Left kidney (tissue), 8 donors: ENCODE measurements around the gene ATF1. TPM values are rescaled to one million over a fixed set of nuclear protein-coding genes. Genes with fewer than 3 reads are reported as not detected.

ENCODE experiments used
- DNase-seq: peaks from one replicate; pipeline ENCODE4 v3.0.0-alpha.2; 2013
- long read RNA-seq, 8 donors: transcript quantifications; one replicate each; lab custom pipeline, GENCODE V29; 2026
- polyA plus RNA-seq: library from polyadenylated mRNA; unstranded; fragments of 120-200 nt; gene quantifications from one replicate; pipeline ENCODE4 v1.2.1, GENCODE V29; 2013; ENCODE audit not compliant: insufficient read length

ATF1 gene
- 47.1 TPM for polyA plus RNA-seq
- long read RNA-seq, donor 1, transcript ATF1-201 (7 exons, 2,181 nt) = major isoform, 6 of 17 reads
- long read RNA-seq, donor 1, partial matches to known transcripts = 11 of 17 reads
- long read RNA-seq, donor 1, other reads (novel, unspliced or antisense) = 0 of 17 reads
- long read RNA-seq, donor 2, partial matches to known transcripts = 0 of 4 reads
- long read RNA-seq, donor 2, other reads (novel, unspliced or antisense) = 0 of 4 reads
- long read RNA-seq, donor 3, transcript ATF1-201 (7 exons, 2,181 nt) = major isoform, 6 of 6 reads
- long read RNA-seq, donor 3, partial matches to known transcripts = 0 of 6 reads
- long read RNA-seq, donor 3, other reads (novel, unspliced or antisense) = 0 of 6 reads
- long read RNA-seq, donor 4, partial matches to known transcripts = 0 of 1 reads
- long read RNA-seq, donor 4, other reads (novel, unspliced or antisense) = 0 of 1 reads
- long read RNA-seq, donor 5, transcript ATF1-201 (7 exons, 2,181 nt) = major isoform, 14 of 22 reads
- long read RNA-seq, donor 5, partial matches to known transcripts = 8 of 22 reads
- long read RNA-seq, donor 5, other reads (novel, unspliced or antisense) = 0 of 22 reads
- long read RNA-seq, donor 6, partial matches to known transcripts = 0 of 4 reads
- long read RNA-seq, donor 6, other reads (novel, unspliced or antisense) = 0 of 4 reads
- long read RNA-seq, donor 7, transcript ATF1-201 (7 exons, 2,181 nt) = major isoform, 7 of 7 reads
- long read RNA-seq, donor 7, partial matches to known transcripts = 0 of 7 reads
- long read RNA-seq, donor 7, other reads (novel, unspliced or antisense) = 0 of 7 reads
- long read RNA-seq, donor 8, partial matches to known transcripts = 0 of 4 reads
- long read RNA-seq, donor 8, other reads (novel, unspliced or antisense) = 0 of 4 reads

DNA sequence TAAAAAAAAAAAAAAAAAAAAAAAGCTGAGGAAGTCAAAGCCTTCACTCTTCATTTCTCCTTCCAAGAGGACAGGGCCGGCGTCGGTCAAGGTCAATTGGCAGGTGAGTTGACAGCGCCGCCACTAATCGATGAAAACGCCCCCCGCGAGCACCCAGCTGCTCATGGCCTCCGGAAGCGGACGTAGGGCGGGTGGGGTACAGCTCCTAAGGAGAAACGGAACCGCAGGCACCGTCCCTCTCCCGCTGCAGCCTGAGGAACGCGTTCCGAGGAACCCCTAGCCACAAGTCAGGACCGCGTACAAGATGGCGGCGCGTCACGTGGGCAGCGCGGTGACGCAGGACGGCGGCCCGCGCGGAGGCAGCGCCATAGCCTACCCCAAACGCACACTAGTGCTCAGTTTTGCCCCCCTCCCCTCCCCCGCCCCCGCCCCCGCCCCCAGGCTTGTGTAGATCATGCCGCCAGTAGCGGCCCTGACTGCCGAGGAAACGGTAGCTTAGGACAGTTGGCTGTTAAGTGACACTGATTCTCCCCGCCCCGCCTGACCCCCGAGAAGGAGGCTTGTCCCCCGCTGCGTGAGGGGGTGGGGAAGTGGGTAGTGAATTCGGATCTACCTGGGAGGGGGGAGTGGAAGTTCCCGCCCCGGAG, at the start of gene ATF1:
ATF1 (plus strand) TSS at position 463 of the 647 bp plus-strand sequence. CDS start 16,045 bp downstream, outside the sequence.
- DNase-seq = peak; percentile 88

DNA sequence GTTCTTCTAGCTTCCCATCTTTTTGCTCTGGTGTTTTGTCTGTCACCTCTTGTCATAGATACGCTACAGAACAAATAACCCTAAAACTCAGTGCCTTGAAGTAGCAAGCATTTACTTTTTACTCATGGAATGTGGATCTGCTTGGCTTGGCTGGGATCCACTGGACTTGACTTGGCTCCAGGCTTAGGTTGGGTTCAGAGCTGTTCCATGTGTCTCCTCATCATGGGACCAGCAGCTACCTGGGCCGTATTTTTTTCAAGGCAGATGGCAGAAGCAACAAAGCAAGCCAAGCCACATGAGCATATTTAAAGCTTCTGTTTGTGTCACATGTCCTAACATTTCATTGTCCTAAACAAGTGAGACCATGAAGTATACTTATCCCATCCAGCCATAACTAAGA, 48.7 kb upstream of the ATF1 start:
- no peak for DNase-seq

DNA sequence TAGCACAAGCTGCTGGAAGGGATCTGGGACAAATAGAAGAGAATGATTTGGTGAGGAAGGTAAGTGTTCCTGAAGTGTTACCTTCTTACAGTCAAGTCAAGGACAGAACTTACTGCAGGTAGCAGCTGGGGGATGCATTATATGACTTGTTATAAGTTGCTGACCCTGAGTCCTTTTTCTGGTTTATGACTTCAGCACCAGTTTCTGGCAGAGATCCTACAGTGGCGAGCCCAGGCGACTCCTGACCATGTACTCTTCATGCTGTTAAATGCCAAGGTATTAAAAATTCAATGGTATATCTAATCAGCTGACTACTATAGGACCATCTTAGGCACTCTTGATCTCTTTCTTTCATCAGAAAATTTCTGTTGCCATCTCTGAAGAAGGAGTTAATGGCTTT, 45.1 kb upstream of the ATF1 start:
- DNase-seq = no peak

DNA sequence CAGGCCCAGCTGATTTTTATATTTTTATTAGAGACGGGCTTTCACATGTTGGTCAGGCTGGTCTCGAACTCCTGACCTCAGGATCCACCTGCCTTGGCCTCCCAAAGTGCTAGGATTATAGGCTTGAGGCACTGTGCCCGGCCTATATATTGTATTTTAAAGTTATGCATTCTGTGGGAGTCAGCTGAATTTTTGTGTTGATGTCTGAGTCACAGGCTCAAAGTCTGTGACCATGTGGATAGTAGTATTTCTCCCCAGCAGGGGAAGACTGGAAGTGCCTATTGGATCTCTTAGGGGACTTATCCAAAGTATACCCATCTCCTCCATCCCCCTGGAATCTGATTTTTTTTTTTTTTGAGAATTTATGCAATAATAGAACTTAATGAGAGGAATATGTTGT, 43.8 kb upstream of the ATF1 start:
- no peak for DNase-seq

DNA sequence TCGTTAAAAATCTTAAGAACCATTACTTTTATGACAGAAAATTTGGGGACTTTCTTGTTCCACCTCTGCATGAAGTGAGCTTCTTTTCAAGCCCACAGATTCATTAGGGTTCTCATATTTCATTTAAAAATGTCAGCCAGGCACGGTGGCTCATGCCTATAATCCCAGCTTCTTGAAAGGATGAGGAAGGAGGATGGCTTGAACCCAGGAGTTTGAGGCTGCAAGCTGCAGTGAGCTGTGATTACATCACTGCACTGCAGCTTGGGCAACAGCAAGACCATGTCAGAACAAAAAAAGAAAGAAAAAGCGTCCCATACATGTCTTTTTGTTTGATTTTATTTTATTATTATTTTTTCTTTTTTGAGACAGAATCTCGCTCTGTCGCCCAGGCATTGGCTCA, 43.4 kb upstream of the ATF1 start:
- no peak for DNase-seq

DNA sequence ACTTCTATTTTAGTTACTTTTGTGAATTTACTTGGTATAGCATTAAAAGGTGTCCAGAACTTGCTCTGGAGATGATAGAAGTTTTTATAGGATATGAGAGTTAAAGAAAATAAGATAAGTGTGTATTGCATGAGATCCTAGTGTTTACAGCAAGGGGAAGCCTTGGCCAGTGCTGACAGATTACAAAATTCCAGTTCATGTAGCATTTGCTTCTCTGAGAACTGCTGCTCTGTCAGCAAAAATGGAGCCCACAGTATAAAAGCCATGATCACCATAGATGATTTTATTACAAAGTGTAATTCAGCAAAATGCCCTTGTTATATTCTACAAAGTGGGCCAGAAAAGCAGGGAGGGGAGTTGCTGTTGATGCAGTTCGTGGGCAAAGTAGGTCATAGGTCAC, 40.0 kb upstream of the ATF1 start:
- DNase-seq = no peak

DNA sequence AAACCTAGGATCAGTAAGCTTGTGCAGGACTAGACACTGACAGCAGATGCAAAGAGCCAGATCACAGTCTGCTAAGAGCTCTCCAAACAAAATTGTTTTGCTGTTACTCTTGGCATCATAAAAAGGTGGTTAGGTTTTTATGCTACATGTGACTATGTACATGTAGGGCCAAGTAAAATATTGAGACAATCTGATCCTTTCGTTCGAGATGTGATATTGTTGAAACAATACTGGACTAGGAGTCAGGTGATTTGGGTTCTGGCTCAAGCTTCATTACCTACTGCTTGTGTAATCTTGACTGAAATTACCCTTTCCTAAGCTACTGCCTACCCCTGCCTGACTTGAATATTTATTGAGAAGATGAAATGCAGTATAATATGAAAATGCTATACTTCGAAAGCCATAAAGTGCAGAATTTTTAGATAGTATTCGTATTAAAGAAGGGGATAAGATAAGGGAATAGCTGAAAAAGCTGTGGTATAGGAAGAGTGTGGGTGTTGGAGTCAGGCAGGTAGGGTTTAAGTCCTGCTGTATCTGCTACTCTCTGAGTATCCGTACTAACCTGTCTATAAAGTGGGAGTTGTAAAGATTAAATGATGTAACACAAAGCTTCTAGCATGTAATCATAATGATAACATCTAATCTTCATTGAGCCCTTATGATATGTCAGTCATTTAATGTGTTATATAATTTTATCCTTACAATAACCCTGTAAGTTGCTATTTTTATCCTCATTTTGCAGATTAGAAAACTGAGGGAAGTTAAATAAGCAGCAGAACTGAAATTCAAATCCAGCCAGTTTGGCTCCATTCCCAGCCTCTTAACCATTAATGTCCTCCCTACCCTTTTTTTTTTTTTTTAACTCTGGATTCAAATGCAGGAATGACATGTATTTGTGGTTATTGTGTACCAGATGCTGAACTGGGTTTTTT, 38.6 kb upstream of the ATF1 start:
- no peak for DNase-seq

DNA sequence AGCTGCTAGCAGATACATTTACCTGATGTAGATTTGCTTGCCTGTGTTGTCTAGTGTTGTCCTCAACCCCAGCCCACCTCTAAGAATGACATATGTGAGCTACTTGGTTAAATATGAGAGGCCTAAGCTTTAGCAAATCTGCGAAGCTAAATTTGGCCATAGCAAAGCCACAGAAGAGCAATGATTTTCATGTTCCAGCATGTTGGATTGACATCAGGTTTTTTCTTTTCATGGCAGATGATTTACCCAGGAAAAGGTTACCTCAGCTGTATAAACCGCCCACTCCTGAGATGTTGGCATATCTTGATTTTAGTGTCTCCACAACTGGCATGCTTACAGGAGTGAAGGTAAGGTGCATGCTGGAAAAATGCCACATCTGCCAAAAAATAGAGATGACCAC, 36.4 kb upstream of the ATF1 start:
- DNase-seq = no peak

DNA sequence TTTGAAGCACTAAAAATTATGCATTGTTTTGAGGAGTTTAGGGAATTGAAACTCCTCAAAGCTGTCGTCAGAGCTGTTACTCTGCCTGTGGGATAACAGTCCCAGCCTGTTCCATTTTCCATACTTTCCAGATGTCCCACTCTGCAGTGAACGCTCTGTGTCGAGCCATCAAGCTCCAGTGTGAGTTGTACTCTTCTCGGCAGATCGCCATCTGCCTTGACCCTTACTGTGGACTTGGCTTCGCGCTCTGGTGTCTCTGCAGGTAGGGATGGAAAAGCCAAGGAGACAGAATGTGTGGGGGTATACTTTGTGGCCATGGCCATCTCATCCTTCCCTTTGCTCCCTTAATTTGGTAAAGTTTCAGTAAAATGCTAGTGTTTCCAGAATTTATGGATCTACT, 35.5 kb upstream of the ATF1 start:
- DNase-seq = no peak

DNA sequence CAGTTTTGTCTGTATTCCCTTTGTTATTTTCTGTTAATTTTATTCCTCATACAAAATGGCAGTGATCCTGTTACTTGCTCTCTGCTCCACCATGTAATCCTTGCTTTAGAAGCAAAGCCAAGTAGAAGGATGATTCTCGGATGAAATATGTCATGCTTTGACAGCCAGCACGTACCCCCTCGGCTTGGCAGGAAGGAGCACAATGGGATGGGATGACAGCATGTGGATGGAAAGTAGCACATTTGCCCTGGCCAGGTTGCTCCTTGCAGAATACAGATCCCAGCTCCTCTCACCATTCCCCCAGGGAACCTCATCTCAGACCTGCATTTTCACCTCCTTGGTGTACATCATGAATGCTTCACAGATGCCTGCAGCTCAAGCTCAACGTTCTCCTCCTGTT, 35.1 kb upstream of the ATF1 start:
- DNase-seq = no peak

DNA sequence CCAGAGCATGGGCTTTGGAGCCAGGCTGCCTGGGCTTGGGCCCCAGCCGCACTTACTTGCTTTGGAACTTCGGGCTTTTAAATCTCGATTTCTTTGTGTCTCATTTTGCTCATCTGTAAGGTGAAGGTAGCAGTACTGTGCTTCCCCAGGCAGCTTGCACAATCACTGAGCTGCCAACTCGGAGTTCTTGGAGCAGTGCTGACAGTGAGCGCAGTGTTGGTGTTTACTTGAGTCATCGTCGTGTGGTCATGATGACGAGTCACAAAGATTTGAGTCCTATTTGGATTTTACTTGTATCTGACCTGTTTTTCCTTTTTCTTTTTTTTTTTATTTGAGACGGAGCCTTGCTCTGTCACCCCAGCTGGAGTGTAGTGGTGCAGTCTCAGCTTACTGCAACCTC, 31.3 kb upstream of the ATF1 start:
- no peak for DNase-seq

DNA sequence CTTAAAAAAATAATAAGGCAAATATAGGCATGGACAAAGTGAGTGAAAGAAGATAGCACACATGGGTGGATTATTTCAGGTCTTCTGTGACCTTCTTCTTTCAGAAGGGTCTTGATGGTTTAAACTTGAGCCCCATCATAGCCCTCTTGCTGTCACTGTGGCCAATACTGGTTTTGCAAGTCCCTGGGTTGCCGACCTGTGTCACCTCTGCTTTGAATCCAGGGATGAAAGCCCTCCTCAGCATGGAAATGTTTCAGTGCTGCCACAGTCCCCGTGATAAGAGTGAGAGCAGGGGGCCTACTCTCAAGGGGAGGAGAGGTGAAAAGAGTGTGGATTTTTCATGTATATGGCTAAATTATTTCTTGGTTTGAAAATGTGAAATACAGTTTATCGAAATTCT, 30.2 kb upstream of the ATF1 start:
- DNase-seq = no peak

DNA sequence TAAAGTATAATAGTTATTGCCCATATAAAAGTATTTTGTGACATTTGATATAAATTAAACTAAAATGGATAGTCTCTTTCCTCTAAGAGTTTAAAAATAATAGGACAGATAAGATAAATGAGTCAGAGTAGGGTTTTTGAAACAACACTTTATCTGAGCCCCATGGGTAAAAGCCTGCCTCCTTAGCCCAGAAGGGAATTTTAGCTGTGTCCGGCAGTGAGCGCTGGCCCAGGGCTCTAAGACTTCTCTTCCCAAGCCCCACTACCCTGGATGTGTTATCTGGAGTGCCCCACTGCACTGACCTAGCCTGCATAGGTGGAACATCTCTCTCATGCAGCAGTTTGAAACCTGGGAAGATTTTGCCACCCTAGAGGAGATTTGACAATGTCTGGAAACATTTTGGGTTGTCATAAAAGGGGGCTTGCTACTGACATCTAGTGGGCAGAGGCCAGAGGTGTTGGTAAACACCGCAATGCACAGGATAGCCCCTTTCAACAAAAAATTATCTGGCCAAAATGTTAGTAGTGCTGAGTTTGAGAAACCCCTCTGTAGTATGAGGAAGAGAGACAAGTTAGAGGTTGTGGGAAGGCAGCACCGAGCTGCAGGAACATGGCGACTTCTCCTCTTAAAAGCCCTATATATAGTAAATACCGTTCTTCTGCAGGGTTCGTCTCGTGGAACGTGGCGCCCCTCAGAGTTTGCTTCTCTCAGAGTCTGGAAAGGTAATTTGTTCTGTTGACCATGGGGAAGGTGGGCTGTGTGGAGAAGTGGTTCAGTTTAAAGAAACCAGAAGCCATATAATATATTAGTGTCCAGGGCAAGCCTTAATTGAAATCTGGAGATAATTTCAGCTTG, 29.3 kb upstream of the ATF1 start:
- peak; percentile 21 for DNase-seq

DNA sequence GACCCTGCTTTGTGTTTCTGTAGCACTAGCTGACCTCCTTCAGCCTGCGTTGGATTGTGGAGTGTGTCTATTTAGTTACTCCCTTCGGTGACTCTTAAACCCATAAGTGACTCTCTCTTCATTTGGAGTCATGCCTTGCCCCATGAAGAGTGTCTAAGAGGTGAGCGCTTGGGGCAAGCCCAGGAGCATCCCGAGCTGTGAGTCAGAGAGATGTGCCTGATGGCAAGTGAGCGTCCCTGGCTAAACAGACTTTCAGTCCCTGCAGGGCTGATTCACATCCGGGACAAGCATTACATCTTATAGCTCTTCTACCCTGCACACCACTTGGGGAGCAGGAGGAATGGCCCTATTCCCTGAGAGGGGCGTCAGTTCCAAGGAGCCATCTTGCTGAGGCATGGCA, 24.3 kb upstream of the ATF1 start:
- DNase-seq = no peak

DNA sequence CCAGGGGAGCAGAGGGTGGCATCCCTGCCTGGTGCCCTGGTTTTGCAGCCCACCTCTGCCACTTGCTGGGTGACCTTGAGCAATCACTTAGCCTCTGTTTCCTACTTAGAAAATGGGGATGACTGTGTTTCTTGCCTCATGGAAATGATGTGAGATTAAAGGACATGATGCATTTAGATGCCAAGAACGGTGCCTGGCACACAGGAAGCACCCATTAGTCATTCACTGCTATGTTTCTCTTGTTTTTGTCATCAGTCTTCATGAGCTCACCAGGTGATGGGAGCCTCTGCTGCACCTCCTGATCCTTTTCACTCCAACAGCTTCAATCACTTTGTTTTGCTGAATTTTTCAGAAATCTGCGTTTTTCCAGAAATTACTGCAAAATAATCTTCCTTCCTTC, 23.6 kb upstream of the ATF1 start:
- DNase-seq = no peak

DNA sequence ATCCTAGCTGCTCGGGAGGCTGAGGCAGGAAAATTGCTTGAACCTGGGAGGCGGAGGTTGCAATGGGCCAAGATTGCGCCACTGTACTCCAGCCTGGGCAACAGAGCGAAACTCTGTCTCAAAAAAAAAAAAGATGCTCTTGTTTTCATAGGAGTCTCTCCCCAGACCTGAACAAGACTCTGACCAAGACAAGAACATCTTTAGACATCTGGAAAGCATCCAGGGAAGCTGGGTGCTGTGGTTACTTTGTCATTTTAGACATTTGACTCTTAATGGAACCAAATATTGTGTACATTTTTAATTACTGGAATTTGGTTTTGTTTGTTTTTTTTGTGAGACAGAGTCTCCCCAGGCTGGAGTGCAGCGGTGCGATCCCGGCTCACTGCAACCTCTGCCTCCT, 21.1 kb upstream of the ATF1 start:
- no peak for DNase-seq

DNA sequence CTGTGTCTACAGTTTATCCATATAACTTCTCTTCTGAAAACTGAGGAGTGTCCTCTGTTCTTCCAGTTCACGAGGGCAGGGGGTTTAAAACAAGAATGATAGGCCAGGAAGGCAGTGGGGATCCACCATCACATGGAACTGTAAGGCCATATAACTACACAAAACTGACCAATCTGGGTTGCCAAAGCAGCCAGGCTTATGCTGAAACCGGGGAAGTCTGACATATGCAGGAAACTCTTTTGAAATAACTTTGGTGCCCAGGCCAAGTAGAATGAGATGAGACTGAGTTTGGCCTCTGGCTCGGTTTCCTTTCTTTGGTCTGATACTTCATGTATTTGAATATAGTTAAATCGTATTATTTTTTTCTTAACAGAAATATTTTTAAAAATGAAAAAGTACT, 18.0 kb upstream of the ATF1 start:
- DNase-seq = no peak

DNA sequence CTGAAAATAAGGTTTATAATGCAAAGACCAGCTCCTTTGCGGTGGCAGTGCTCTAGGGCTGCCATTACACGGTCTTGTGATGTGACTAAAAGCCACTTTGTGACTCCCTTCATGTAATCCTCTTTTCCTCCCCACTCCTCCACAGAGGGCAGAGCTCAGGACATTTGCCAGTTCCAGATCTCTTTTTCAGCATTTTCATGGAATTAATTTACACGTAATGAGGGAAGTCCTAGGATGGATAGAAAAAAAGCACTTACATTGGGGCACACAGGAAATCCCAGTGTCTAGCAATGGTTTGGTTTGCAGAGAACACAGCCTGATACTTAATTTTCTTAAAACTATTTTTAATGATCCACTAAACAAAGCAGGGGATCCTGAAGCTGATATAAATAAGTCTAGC, 17.5 kb upstream of the ATF1 start:
- DNase-seq = no peak

DNA sequence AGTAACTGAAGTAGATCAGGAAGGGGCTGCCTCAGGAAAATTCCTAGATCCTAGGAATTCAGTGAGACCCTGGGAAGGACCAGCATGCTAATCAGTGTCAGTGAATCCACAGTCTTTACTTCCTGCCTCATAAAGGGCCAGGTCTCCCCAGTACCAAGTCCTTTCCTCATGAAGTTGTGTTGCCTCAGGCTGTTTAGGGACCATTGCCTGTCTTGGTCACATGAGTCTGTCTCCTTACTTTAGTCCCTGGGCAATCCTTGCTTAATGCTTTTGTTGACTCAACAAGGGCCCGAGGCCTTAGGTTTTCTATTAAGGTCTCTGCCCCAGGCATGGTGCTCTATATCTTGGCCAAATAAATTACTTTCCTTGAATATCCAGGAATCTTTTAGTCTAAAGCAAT, 16.1 kb upstream of the ATF1 start:
- no peak for DNase-seq

DNA sequence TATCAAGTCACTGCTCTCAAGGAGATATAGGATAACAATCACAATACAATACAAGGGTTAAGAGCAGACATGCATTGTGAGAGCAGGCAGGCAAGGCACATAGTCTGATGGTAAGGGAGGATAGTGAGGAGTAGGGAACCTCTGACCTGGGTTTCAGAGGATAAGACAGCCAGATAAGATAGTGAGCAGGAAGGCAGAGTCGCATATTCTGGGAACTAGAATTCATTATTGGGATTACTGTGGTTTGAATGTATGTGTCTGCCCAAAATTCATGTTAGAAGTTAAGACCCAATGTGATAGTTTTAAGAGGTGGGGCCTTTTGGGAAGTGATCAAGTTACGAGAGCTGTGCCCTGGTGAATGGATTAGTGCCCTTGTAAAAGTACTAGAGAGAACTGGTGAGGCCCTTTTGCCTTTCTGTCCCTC, 14.4 kb upstream of the ATF1 start:
- DNase-seq = no peak

DNA sequence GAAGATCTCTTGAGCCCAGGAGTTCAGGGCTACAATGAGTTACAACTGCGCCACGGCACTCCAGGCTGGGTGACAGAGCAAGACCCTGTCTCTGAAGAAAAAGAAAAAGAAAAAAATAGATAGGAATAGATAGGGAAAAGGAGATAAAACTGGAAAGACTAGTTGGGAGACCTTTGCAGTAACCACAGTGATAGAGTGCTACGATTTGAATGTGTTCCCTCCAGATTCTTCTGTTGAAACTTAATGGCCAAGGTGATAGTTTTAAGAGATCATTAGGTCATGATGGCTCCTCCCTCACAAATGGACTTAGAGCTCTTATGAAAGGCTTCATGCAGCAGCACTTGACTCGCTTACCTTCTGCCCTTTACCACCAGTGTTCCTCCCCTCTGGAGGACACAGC, 13.5 kb upstream of the ATF1 start:
- no peak for DNase-seq
